Muscle of arm (tissue), 12 donors: ENCODE measurements around the gene TMEM174. TPM values are rescaled to one million over a fixed set of nuclear protein-coding genes. Genes with fewer than 3 reads are reported as not detected.
"Not testable (repeated sequence)": the region's sequence is repeated elsewhere in the genome, so short reads cannot be mapped to it uniquely, and the experiment has no call there.

Experiments
- DNase-seq: peaks from one replicate; pipeline ENCODE4 v3.0.0-alpha.2; 2013
- polyA plus RNA-seq, 12 donors: library from polyadenylated mRNA; unstranded; fragments of 120-200 nt; gene quantifications; one replicate each; pipeline ENCODE4 v1.2.1, GENCODE V29; 2013; ENCODE audit not compliant: insufficient read length in 12 of 12

TMEM174 gene
- polyA plus RNA-seq, 12 donors, result not detected

- no peak for DNase-seq
Observed at GRCh38 chr5:73193592-73193991, 20.6 kb downstream of the TMEM174 start.

GRCh38 chr5:73196201-73196600, 23.2 kb downstream of the TMEM174 start:
- DNase-seq, result no peak

DNA sequence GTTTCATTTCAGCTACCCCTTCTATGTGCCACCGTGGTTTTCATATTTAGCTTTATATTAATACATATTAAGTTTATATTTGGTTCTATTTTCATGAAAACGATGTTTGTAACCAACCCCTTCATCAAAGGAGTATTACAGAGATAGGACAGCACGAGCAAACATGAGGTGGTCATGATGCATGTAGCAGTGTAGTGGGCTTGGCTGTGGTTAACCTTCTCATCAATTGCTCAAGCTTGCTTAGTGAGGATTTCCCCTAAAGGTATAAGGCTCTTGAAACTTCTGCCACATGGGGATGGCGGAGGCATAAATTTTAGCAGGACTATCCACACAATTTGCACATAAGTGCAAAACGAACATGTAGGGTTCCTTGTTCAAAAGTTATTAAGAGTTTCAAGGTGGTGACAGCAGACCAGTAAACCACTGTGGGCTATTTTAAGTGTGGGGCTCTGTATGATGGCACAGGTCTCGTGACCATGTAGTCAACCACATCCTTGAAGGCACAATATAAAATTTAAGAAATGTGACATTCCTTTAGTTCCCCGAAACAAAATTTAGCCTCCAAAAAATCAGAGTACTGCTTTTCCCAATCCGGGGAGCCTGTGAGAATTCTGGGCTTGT, 24.8 kb downstream of the TMEM174 start:
- no peak for DNase-seq

GRCh38 chr5:73198833-73199592, 26.0 kb downstream of the TMEM174 start:
- DNase-seq, result no peak

DNA sequence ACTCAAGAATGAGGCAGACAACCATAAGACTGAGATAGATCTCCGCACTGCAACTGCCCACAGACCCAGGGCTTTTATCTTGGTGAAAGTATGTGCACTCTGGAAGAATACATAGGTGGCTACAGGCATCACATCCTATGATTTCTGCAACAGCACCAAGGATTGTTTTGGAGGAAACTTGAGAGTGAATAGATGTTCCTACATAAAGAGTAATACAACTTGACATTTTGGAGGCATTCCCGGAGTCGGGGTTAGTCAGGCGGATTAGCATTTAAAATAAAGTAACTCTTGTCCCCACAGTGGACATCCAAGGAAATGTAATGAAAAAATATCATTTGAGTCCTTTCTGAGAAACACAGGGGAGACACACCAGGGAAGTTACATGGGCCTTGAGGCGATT, 26.7 kb downstream of the TMEM174 start:
- no peak for DNase-seq

DNA sequence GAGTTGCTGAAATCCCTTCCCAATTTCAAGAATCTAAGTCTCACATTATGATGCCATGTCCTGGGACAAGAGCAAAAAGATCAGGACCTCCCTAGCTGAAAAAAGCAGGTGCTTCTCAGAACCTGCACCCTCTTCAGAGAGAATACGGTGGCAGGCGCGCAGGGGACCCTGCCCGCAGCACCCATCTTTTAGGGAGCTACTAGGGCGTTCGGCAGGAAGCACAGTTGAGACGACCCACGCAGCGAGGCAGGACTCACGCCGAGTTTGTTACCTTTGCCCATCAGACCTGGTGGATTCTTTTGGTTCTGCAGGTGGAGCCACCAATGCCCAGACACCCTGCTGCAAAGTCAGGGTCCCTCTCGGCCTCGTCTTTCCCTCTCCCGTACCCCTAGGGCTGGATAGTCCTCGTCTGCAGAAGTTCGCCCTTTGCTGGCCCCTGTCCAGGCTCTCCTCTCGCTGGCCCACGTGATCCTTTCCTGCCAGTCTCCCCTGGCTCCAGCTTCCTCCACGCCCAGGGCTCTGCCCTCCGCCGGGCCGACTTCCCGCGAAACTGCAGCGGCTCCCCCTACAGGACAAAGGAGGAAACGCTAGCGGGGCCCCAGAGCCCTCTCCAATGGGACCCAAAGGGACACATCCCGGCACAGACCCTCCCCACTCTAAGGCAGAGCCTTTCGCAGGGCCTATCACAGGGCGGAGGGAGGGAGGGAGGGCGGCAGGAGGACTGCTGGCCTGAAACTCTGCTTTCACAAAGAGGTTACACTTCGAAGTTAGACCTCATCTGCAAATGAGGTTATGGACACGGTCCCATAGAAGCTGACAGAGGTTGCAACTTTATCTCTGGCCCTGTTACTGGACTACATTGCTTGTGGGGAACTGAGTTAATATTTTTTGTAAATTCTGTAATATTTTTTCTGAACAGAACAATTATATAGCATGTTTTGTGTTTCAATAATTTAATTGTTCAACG, 28.8 kb downstream of the TMEM174 start:
- no peak for DNase-seq

DNA sequence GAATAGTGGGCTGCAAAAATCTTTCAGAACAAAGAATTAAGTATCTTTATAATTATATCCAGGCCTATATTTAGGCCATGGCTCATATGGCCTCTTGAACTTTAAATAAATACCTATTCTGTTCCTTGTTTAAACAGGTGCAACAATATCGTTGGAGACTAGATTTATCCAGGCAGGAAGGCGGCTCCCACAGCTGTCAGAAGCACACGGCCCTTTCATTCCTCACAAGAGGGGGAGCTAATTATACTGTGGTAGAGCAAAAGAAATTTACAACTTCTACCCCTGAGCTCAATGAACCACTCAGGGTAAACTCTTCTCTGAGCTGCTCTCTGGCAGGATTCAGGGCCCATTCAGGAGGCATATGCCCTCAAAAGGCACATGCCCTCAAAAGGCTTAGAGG, 31.3 kb downstream of the TMEM174 start:
- no peak for DNase-seq

DNA sequence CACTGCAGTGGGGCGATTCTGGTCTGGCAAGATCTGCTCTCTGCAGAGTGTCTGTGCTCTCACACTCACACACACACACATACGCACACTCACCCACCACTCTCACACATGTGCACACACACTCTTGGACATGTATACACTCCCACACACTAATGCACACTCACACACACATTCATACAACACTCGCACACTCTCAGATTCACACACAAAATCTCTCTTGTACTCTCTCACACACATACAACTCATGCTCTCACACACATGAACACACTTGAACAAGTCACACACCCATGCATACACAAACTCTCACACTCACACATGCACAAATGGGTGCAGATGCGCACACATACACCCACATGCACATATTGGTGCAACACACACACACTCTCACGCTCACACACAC, 31.7 kb downstream of the TMEM174 start:
- no peak for DNase-seq

GRCh38 chr5:73205305-73205704, 32.3 kb downstream of the TMEM174 start:
- no peak for DNase-seq

- not testable (repeated sequence) for DNase-seq
Observed at GRCh38 chr5:73207239-73207638, 34.2 kb downstream of the TMEM174 start.

GRCh38 chr5:73209075-73209474, 36.1 kb downstream of the TMEM174 start:
- DNase-seq, result not testable (repeated sequence)

- DNase-seq, result not testable (repeated sequence)
Observed at GRCh38 chr5:73212693-73213092, 39.7 kb downstream of the TMEM174 start.

- no peak for DNase-seq
Observed at GRCh38 chr5:73213566-73213998, 40.6 kb downstream of the TMEM174 start.

DNA sequence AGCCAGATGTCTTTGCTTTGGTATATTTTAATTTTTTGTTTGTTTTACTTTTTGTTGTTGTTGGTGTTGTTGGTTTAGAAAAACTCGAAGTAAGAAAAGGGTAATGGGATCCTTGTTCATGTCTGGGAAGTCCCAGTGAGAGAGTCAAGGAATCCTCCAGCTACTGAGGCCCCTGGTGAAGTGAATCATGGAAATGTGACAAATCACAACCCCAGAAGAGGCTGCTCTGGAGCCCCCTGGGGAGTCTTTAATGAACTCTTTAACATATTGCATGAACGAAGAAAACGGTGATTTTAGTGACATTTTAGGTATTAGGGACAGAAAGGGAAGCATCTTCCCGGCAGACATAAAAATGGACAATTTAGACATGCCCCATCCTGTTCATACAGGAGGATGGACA, 41.3 kb downstream of the TMEM174 start:
- DNase-seq, result no peak

DNA sequence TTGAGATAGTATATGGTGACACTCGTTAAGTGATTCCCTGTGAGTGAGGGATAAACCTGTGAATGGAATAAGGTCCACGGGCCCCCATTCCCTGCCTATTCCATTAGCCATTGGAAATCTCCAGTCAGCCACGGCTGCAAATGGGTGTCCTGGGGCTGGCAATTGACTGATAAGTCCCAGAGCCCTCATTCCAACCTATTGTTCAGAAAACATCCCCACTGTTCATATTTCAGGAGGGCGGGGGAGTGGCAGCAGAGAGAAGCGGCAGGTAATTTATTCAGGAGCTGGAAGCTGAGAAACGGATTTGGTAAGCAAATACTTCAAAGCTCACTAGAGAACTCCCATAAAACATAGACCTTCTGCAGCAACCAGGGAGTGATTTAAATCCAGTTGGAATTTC, 42.0 kb downstream of the TMEM174 start:
- no peak for DNase-seq

DNA sequence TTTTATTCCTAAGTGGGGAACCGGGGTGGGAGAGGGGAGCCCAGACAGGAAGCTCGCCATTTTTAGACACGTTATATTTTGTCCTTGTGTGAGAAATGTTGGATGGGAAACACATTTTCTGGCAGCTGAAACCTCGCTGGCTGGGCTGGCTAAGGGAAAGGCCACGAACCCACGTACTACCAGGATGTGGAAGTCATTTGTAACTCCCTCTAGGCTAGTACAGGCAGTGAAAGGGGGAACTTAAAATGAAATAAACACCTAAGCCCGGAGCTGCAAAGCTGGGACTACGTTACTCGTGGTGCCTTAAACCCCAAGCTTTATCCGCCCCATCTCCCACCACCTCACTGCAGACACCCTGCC, 42.5 kb downstream of the TMEM174 start:
- no peak for DNase-seq

- DNase-seq, result peak; percentile 78
Observed at GRCh38 chr5:73215891-73216610, 43.1 kb downstream of the TMEM174 start.

DNA sequence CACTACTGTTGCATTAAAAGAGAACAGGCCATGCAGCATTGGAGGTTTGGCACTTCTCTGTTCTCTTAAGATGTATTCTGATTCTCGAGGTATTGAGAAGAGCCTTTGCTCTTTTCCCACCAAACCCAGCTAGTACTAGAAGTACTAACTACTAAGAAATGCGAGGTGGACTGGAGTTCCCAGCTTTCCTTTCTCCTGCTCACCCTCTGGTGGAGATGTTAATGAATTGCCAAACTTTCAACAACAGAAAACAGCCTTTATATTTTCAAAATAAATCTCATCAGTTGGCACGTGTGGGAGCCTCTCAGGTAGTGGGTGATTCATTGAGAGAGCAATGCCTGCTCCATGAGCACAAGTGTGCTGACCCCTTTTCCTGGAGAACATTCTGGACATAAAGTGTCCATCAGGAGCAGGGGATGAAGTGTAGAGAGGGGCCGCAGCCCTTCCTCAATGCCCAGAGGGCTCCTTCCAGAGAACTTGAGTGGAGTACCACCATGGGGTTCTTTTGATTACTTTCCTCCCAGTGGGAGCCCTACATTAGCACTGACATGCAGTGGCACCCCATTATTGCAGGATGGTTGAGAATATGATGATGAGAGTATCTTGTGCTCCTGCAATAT, 45.7 kb downstream of the TMEM174 start:
- DNase-seq, result no peak

DNA sequence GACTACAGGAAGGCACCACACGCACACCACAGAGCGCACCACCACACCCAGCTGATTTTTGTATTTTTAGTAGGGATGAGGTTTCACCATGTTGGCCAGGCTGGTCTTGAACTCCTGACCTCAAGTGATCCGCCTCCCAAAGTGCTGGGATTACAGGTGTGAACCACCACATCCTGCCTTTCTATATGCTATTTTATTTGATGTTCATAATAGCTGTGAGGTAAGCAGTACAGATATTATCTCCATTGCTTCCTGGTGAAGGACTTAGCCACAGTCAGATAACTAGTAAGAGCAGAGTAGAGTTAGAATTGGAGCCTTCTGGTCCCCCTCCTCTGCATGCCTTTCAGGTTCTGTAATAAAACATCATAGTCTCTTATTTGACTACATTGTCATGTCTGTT, 46.3 kb downstream of the TMEM174 start:
- not testable (repeated sequence) for DNase-seq

- no peak for DNase-seq
Observed at GRCh38 chr5:73221161-73221560, 48.2 kb downstream of the TMEM174 start.

GRCh38 chr5:73221726-73222125, 48.7 kb downstream of the TMEM174 start:
- no peak for DNase-seq
